Measurements from ENCODE around the gene VTA1.
"Not testable (repeated sequence)": the region's sequence is repeated elsewhere in the genome, so short reads cannot be mapped to it uniquely, and the experiment has no call there.

VTA1 gene

DNA sequence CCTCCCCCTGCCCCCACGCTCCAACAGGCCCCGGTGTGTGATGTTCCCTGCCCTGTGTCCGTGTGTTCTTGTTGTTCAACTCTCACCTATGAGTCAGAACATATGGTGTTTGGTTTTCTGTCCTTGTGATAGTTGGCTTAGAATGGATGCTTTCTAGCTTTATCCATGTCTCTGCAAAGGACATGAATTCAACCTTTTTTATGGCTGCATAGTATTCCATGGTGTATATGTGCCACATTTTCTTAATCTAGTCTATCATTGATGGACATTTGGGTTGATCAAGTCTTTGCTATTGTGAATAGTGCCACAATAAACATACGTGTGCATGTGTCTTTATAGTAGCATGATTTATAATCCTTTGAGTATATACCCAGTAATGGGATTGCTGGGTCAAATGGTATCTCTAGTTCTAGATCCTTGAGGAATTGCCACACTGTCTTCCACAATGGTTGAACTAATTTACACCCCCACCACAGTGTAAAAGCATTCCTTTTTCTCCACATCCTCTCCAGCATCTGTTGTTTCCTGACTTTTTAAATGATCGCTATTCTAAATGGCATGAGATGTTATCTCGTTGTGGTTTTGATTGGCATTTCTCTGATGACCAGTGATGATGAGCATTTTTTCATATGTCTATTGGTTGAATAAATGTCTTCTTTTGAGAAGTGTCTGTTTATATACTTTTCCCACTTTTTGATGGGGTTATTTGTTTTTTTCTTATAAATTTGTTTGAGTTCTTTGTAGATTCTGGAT, 82.6 kb downstream of the VTA1 start:
- not testable (repeated sequence) for DNase-seq

DNA sequence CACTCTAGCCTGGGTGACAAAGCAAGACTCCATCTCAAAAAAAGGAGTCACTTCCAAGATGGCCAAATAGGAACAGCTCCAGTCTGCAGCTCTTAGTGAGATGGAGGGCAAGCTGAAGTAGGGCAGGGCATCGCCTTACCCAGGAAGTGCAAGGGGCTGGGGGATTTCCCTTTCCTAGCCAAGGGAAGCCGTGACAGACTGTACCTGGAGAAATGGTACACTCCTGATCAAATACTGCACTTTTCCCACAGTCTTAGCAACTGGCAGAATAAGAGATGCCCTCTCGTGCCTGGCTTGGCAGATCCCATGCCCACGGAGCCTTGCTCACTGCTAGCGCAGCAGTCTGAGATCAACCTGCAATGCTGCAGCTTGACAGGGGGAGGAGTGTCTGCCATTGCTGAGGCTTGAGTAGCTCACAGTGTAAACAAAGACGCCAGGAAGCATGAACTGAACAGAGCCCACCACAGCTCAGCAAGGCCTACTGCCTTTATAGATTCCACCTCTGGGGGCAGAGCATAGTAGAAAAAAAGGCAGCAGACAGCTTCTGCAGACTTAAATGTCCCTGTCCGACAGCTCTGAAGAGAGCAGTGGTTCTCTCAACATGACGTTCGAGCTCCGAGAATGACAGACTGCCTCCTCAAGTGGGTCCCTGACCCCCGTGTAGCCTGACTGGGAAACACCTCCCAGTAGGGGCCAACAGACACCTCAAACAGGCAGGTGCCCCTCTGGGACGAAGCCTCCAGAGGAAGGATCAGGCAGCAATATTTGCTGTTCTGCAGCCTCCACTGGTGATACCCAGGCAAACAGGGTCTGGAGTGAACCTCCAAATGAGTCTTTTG, 85.4 kb downstream of the VTA1 start:
- not testable (repeated sequence) for DNase-seq

DNA sequence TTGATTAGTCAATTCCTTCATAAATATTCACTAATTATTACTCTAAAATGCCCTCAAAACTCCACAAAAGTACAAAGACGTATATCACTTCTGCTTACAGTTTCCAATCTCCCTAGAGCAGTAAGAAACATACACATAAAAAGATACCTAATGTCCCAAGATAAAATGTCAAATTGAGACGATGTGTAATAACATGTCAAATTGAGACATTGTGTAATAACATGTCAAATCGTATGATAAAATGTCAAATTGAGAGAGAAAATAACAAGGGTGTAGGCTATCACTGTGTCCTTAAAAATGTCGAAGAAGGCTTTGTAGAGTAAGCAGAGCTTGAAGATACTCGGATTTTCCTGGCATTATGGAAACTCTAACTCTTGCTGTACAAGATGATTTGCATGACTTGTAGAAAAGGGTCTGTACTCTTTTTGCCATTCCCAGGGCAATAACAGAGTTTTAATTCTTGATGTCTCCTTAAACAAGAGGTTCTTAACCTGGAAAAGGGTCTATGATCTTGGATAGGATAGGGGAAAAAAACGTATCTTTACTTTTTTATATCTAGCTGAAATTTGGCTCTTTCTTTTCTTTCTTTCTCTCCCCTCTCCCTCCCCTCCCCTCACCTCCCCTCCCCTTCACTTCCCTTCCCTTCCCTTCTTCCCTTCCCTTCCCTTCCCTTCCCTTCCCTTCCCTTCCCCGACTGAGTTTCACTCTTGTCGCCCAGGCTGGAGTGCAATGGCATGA, 87.1 kb downstream of the VTA1 start:
- no peak for DNase-seq

DNA sequence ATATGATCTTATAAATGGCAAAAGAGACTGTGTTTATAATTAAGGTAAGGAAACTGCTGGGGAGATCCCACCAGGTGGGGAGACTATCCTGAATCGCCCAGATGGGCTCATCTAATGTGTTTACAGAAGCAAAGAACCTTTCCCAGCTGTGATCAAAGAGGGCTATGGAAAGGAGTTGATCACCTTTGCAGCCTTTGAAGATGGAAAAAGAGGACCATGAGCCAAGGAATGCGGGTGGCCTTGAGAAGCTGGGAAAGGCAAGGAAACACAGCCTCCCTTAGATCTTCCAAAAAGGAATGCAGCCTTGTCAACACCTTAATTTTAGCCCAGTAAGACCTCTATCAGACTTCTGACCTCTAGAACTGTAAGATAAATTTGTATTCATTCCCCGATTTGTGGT, 88.2 kb downstream of the VTA1 start:
- no peak for DNase-seq

DNA sequence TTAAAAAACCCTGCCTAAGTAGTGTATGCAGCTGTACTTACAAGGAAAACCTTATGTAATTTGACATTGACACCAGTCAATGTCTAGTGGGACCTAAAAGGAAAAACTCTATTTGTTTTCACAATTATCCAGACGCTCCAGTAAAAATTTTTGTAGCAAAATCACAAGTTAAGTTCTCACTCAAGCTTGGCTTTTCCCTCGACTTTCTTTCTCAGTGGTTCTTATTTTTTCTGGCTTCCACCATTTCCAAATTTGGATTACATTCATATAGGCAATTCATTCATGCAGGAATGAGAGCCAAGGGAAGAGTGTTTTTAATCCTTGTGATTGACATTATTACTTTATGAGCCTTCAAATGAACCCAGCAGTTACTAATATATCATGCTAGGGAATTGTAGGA, 88.7 kb downstream of the VTA1 start:
- no peak for DNase-seq

DNA sequence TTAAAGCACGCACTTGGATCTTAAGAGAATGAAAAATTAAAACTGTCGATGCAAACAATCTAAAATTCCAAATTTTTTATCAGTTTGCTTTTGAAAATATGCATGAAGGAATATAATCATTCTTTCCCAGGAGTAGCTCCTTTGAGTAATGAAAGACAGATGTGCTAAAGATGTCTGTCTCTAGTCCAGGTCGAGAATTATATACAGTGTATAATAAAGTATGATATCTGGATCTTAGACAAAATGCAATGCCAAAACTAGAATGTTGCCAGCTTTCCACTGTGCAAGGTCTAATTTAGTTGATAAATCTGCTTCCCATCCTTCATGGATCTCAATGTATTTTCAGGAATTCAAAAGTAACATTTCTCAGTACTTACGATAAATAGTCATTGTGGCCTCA, 89.6 kb downstream of the VTA1 start:
- no peak for DNase-seq

DNA sequence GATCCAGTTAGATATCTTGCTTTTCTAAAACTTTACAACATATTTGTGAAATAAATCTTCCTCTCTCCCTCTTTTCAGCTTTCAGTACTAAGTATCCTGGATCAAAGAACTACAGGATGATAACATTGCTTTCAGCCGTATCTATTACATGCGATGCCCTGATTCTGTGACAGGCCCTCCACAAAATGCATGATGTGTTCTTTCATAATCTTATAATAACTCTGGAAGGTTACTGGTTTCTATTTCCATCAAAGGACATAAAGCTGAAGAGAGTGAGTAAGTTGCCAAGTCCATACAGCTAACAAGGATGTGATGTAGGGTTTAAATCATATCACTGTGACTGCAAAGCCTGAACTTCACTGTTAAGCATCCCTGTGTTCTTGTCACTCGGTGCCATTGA, 91.8 kb downstream of the VTA1 start:
- no peak for DNase-seq

DNA sequence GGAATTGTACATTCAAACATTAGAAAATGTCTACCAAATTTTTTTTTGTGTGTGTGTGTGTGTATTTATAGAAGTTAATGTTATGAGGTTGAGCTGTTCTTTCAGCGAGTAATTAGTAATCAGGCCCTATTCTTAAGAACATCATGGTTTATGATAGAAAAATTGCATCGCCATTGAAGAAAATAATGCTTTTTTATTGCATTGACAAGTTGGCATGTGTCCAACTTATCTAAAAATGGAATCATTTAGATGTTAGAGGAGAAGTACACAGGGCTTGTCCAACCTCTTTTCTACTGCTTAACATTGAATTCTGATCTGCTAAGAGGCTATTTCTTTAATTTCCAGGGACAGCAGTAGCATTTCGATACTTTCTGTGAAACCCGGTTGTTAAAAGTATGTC, 93.1 kb downstream of the VTA1 start:
- no peak for DNase-seq

DNA sequence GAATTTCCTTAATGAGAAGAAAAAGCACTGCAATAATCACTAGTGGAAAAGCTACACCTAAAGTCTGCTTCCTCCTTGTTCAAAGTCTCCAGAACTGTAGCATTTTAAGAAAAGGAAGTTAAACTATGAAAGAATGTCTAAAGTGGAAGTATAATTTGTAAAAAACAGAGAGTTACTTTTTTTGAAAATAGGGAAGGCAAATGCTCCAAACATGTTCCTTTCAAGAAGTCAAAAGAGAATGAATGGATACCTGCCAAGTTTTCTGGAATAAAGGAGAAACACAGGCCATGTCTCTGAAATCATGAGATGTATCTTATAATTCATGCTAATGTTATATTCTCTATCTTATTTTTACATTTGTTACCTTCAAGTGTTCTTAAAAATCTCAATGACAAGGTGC, 94.0 kb downstream of the VTA1 start:
- no peak for DNase-seq

DNA sequence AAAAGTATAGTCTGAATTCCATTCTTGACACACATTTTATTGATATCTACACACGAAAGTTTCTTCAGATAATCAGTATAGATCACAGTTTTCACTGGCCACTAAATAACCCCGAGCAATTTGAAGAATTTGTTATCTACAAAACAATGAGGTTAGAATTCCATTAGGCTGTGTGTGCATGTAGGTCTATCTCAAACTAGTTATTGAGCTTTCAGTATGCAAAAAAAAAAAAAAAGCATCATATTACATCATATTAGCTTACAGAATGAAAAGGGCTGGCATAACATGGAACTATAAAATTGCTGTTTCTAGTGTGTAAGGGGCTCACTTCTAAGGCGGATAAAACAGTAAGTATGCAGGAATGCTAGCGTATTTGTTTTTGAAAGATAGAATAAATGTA, 95.2 kb downstream of the VTA1 start:
- no peak for DNase-seq

DNA sequence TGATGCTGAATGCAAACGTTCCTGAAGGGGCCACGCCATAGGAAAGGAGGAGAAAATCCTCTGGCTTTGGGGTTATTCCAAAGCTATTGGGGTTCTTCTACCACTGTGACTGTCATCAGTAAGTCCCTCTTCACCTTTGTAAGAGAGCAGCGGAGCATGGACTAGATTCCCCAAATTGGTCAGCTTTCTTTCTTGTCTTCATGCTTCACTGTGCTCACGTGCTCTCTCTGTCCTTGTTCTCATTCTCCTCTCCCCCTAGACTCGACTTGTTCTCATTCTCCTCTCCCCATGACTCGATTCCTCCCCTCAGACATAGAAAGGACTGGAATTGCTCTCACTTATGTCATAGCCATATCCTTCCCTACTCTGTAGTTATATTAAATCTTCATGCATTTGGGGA, 99.9 kb downstream of the VTA1 start:
- no peak for DNase-seq

DNA sequence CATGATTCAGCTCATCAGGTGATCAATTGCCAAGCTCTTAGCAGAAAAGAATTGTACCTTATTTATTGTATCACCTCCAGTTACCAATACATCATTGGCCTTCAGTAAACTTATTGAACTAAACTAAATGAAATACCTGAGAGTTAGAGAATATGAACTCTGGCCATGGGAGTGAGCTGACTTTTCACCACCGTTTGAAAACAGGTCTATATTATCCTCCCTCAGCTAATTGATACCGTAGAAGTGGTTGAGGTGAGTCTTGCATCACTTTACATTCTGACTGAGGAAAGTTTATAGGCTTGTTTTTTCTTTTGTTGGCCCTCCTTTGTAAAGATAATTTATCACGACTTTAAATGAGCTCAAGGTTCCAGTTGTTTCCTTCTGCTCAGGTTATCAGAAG, 102.2 kb downstream of the VTA1 start:
- DNase-seq: no peak

DNA sequence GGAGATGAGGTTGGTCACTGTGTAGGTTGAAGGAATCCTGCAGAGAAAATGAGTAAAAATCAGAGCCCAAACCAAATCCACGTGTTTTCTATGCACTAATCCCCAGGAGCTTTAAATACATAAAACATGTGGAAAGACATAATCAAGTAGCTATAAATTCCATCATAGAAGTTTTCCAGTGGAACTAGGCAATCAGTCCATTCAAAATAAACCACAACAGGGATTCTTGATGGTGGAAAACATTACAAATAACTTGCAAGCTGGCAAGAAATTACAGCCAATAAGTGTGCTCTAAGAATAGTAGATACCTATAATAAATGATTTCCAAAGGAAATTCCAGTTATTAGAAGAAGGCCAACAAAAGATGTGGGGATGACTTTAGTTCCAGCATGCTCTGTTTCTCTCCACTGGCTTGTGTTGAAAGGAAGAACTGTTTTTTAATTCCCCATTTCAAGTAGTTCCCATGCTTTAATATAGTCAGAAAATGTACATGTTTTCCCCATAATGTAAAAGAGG, 104.9 kb downstream of the VTA1 start:
- DNase-seq: no peak

DNA sequence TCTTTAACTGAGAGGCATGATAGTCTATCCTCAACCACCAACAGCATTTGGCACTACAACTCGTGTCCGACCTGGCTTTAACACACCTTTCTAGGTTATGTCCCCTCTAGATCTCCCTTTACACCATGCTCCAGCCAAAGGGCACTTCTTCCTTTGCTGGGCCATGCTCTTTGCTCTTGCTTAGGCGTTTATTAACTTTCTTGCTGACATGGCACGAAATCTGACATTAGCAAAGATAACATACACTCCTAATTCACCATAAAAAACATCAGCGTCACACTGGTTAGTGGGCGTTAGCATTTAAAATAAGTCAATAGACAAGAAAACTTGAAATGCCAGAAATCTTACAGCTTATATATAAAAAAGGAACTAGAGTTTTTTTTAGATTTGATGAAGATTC, 107.5 kb downstream of the VTA1 start:
- no peak for DNase-seq

DNA sequence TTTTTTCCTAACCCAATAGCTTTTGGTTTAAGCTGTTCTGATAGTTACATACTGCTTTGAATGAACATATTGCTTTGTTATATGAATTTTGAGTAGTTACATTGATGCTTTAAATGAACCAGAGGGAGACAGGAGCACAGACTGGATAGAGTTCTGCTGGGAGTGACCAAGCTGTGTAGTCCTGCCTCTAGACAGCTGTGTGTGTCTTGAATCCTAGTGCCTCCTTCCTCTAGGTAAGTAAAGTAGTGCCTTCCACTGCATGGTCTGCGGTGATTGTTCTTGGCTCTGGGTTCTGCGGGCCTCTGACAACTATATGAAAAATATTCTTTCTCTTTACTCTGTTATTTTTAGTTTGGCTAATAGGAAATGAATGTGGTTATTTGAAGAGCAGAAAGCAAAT, 108.7 kb downstream of the VTA1 start:
- no peak for DNase-seq

DNA sequence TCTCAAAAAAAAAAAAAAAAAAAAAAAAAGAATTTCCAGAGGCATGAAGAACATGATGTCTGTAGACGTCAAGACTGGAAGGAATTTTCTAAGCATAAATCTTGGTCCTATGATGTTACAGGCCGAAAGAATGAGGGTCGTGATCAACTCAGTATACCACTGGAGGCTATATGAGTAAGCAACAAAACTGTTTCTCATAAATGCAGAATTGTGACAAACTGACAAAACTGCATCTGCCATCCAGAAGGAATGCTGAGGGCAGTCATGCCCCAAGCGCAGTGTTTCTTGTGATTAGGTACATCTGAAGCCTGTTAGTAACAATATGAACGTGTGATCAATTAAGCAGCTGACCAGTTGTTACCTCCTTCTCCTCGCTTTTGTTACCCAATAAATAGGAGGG, 111.2 kb downstream of the VTA1 start:
- DNase-seq: no peak

DNA sequence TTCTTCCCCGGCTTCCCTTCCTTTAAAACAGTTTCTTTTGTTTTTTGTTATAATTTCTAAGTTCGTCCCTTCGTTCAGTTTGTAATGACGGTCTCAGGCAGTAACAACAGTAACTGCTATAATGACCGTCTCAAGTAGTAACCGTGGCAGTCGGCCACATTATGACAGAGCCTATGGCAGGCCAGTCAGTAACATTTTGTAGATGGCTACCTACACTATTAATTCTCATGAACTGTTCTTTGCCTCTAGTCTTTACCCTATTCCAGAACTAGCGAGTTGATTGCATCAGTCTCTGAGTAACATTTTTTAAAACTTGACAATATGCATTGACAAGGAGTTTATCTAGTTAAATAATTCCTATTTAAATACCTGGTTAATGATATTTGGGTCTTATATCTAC, 111.7 kb downstream of the VTA1 start:
- no peak for DNase-seq

DNA sequence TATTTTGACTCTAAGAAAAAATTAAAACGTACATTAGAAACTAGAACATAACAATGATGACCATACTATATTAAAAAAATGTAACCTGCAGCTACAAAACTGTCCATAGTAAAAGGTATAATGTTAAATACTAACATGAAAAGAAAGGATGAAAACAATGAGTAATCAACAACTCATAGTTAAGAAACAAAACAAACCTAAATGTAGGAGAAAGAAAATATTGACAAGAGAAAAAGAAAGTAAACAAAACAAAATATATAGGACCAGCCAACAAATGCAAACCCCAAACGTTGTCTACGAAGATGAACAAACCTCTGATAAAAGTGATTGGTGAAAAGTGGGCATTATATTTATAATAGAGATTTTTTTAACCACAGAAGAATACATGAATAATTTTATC, 113.7 kb downstream of the VTA1 start:
- DNase-seq: no peak

DNA sequence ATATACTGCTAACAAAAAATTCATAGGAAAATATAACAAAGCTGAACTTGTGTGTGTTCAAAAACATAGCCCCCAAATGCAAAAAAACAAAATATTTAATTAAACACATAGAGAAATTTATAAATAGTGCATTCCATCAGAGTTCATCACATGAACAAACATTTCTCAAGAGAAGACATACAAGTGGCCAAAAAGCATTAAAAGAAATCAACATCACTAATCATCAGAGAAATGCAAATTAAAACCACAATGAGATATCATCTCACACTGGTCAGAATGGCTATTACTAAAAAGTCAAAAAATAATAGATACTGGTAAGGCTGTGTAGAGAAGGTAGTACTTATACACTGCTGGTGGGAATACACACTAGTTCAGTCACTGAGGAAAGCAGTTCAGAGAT, 115.2 kb downstream of the VTA1 start:
- DNase-seq: no peak

DNA sequence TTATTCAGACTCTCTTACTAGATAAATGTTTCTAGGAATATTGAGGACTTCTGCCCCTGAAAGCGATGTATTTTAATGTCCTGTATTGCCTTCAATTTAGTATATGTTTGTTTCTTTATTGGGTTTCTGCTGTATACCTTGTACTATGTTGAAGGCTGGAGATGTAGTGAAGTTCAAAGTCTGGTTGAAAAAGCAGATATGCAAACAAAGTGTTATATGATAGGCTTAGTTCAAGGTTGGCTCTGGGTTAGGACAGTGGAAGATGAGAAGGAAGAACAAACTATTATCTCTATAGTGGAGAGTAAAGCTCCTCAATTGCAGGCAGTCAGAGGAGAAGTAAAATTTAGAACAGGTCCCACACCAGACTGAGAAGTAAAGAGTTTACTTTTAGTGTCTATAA, 118.4 kb downstream of the VTA1 start:
- no peak for DNase-seq

DNA sequence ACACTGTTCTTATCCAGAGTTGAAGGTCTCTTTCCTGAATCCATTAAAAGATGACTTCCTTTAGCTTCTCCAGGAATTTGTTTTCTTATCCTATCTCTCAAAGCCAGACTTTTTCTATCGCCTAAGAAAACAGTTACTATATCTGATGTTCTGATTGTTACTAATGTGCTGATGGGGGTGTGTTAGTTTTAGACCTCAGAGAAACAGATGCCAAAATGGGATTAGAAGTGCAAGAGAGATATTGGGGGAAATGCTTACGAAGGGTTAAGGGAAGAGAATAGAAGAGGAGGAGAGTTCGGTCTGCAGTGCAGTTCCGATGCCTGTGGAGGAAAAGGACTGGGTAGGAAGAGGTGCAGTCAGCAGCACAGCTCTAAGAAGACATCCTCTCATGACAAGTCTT, 119.0 kb downstream of the VTA1 start:
- no peak for DNase-seq

DNA sequence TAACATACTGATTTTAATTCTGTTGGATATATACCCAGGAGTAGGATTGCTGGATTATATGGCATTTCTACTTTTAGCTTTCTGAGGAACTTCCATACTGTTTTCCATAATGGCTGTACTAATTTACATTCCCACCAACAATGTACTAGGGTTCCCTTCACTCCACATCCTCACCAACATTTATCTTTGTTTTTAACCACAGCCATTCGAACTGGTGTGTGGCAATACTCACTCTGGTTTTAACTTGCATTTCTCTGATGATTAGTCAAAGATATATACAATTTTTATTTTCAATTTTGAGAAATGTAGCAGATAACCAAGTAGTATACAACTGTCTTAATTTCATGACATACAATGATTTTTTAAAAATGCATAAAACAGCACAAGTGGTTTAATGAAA, 124.4 kb downstream of the VTA1 start:
- no peak for DNase-seq
